SHP77 (cell line): ENCODE results near the gene NINL.
"Not testable (repeated sequence)": the region's sequence is repeated elsewhere in the genome, so short reads cannot be mapped to it uniquely, and the experiment has no call there.

Source experiments
- DNase-seq, 2 experiments: peaks; one replicate each; lab custom pipeline; 2025; lab: John Stamatoyannopoulos, UW

The NINL gene

DNA sequence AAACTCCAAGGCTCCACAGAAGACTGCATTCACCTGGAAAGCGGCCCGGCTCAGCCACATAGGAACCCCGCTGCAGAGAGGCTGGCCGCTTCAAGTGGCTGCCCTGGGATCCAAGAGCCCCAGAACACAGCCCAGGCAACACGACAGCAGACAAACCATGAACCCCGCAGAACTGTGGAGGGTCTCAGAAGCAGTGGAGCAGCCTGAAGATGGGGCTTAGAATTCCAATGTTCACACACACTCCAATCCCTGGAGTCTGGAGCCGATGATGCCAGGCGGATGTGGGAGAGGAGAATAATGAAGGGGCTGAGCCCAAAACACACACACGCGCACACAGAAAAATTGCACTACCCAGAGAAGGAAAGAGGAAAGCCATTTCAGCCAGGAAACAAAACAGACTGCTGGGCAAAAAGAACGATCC is 52.4 kb downstream of the NINL start:
- no peak for DNase-seq

DNA sequence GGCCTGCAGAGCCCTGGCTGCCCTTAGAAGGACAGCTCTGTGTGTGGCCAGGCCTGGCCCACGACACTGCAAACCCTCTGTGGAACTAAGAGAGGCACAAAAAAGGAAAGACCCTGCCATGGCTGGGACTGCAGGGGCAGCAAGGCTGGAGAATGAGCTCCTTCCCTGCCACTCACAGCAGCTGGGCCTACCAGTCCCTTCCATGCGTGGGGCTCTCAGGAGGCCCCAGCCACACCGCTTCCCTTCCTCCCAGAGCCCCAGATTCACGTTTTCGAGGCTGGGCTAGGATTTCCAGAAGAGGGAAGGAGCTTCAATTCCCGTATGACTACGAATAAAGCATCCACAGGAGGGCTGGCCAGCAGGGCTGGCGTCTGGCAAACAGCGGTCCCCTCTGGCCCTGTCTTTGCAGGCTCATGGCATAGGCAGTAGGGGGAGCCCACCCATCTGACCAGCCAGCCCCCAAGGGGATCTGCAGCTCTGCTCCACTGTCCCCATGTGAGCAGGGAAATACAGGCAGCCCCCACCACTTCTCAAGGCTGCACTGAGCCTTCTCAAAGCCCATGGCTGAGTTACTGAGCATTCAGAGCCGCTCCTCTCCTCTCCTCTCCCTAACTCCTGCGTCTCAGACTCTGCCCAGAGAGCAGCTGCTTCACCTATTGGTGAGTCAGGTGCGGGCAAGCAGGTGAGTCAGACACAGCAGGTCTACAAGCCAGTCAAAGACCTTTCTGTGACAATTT is 53.1 kb downstream of the NINL start:
- no peak for DNase-seq

DNA sequence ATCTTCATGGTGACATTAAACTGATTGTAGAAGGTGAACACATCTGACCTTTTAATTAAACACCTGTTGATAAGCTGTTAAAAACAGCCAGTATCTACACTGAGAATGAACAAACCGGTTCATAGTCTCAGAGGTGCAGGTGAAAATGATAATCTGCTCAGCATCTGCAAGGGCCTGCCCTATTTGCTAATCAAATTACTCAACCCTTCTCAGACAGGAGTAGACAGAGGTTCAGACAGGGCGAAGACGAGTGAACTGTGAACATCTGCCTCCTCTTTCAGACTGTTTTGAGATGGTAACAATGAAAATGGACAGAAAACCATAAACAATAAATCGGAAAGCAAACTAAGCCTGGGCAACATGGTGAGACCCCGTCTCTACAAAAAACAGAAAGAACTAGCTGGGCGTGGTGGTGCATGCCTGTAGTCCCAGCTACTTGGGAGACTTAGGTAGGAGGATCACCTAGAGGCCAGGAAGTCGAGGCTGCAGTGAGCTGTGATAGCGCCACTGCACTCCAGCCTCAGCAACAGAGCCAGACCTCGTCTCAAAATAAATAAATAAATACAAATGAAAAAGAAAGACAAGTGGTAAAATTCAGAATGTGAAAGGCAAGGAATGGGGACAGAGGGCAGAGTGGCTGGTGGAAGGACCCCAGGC is 55.9 kb downstream of the NINL start:
- no peak for DNase-seq

DNA sequence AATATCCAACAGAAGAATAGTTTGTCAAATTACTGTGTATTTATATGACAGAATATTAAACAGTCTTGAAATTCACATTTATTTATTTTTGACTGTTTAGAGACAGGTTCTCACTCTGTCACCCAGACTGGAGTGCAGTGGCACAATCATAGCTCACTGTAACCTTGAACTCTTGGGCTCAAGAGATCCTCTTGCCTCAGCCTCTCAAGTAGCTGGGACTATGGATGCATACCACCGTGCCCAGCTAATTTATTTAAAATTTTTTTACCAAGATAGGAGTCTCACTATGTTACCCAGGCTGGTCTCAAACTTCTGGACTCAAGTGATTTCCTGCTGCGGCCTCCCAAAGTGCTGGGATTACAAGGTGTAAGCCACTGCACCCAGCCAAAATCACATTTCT is 57.4 kb downstream of the NINL start:
- no peak for DNase-seq

DNA sequence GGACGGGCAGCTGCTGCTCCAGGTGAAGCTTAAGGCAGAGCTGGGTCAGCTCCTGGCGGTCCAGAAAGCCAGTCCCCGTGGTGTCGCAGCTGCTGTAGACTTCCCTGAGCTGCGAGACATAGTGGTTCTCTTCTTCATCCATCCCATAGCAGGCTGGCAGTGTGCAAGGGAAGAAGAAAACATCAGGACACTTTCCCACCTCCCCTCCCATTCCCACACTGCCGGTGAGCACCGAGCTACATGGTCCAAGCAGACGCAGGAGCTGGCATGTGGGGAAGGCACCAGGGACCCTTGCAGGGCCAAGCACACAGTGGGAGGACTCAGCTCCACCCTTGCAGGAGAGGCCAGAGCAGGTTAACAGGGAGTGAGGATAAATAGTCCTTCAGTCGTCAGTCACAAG is 58.9 kb downstream of the NINL start:
- DNase-seq = no peak

DNA sequence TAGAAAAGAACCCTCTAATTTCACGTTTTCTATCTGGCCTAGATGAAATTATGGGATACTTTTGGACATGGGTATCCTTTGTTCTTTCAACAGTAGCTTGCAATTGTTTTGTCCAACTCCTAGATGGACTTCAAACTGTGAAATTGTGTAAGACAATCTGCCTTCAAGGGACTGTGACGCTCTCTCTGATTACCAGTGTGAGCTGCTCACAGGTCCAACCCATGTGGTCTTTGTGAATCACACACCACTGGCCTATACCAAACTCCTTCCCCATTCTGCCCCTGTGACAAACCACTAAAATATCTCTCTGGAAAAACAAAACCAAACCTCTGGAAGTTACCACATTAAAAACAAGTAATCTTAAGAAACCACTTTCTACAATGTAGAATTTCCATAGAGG is 59.5 kb downstream of the NINL start:
- no peak for DNase-seq

DNA sequence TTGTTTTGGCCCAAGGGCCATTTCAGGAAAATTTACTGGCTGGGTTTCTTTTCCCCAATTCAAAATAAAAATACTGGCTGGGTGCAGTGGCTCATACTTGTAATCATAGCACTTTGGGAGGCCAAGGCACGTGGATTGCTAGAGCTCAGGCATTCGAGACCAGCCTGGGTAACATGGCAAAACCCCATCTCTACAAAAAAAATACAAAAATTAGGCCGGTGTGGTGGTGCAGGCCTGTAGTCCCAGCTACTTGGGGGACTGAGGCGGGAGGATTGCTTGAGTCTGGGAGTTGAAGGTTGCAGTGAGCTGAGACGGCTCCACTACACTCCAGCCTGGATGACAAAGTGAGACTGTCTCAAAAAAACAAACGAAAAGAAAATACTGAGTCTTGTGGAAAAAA is 60.0 kb downstream of the NINL start:
- DNase-seq = no peak

DNA sequence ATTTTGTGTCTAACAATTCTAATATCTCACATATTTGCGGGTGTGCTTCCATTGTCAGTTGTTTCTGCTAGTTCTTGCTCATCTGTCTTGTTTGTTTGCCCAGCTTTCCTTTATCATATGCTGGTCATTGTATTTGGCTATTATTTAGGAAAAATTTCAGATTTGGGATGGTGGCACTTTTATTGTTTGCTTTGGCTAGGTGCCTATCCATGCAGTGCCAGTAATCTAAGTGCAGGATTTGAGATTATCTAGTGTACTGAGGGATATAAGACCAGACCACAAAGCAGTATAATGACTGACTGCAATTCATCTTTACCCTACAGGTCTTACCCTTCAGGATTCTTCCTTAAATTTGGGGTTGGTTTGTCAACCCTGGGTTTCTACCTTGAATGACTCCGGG is 63.9 kb downstream of the NINL start:
- no peak for DNase-seq

DNA sequence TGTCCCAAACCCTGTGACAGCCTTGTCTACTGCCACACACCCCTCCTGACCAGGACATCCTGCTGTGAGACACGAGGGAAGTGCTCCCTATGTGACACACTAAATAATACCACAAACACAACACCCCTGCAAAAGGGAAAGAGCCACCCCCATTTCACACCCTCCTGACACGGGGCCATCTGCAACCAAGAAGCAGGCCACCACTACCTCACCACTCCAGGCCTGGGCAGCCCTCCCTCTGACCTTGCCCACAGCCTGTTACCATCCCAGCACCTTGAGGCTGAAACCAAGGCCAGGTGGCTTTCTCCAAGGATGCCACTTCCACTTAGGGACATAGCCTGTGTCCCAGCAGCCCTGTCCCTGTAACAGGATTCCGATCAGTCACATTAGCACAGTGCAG is 68.2 kb downstream of the NINL start:
- no peak for DNase-seq

DNA sequence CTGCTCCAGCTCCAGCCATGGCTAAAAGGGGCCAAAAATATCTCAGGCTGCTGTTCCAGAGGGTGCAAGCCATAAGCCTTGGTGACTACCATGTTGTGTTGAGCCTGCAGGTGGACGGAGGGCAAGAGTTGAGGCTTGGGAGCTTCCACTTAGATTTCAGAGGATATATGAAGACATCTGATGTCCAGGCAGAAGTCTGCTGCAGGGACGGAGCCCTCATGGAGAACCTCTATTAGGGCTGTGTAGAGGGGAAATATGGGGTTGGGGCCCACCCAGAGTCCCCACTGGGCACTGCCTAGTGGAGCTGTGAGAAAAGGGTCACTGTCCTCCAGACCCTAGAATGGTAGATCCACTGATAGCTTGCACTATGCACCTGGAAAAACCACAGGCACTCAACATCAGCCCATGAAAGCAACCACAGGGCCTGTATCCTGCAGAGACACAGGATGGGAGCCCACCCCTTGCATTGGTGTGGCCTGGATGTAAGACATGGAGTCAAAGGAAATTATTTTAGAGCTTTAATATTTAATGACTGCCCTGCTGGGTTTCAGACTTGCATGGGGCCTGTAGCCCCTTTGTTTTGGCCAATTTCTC is 70.5 kb downstream of the NINL start:
- no peak for DNase-seq

DNA sequence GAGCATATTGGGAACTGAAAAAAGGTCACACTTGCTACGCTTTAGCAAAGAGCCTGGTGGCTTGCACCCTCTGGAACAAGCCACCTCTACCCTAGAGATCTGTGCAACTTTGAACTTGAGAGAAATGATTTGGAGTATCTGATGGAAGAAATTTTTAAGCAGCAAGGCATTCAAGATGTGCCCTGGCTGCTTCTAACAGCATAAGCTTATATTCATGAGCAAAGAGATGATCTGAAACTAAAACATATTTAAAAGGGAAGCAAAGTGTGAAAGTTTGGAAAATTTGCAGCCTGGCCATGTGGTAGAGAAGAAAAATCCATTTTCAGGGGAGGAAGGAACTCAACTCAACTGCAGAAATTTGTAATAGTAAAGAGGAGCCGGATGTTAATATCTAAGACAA is 71.1 kb downstream of the NINL start:
- no peak for DNase-seq

DNA sequence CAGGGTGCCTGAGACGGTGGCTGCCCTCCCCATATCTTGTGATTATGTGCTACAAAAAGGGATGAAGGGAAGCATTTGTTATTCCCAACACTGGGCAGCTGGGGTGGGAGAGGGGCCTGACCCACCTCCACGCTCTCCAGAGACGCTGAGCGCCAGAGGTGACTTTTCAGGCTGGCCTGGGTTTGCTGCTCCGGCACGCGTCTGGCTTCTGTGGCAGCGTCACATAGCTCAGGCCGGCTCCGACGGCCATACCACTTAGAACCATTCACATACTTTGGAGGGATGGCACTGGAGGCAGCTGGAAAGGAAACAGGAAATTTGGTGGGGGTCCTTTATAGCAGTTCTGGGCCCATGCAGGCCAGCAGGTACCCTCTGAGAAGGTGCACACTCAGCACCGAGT is 72.6 kb downstream of the NINL start:
- no peak for DNase-seq

DNA sequence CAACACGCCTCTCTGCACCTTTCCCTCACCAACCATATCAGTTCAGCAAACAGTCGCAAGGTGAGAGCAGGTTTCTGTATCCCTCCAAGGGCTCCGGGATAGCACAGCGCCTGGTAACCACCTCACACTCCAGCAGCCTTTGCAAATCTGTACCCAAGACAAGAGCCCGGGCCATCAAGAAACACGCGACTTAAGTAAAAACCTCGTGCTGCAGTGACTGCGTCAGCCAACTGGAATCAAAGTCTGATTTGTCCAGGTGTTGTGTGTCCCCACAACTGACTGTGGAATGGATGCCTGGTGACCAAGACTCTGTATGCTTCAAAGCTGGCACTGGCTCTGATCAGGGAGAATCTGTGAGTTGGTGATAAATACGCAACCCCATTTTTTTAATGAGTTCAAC is 74.1 kb downstream of the NINL start:
- DNase-seq = no peak

DNA sequence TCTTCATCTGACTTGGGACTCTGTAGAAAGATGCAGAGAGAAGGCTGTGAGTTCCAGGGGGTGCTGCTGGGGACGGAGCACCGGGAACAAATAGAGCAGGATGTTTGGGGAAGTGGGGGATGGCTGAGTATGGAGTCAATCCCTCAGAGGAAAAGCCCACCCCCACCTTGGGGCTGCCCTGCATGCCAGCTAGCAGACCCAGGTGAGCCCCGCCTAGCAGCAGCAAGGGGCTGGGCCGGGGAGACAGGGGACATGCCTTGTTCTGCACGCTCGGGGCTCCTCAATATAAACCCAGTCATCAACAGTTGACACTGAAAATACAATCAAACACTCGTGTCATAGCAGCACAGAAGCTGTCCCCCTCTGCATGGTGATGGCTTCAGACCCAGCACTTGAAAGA is 74.6 kb downstream of the NINL start:
- DNase-seq = no peak

DNA sequence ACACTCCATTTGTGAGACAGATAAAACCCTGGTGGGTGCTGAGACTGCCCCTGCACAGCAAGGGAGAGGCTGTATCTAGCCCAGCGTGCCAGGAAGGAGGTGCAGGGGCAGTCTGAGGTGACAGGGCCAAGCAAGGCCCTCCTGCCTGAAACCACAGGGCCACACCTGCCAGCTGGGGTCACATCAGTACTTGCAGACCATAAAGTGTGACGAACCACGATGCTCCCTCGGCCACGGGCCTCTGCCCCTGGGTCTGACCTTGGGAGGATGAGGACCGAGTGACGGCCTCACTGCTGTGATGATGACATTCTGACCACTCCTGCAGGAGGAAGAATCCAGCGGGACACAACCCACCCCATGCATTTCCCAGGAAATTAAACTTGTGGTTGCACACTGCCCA is 75.1 kb downstream of the NINL start:
- no peak for DNase-seq

DNA sequence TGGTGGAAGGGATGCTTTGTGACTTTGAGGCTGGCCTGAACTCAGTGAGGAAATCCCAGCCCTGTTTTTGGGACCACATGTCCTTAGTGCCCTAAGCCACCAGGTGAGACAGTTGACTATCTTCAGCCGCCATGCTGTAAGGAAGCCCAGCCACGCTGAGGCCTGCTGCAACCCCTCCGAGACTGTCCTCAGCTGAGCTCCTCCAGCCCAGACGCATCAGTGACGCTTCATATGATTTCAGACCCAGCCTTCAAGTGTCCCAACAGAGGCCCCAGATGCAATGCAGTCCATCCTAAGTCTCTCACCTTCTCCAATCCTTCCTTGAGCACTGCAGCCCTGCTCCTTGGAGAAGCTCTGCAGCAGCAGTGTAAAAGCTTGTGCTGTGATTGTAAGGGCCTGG is 76.2 kb downstream of the NINL start:
- no peak for DNase-seq

DNA sequence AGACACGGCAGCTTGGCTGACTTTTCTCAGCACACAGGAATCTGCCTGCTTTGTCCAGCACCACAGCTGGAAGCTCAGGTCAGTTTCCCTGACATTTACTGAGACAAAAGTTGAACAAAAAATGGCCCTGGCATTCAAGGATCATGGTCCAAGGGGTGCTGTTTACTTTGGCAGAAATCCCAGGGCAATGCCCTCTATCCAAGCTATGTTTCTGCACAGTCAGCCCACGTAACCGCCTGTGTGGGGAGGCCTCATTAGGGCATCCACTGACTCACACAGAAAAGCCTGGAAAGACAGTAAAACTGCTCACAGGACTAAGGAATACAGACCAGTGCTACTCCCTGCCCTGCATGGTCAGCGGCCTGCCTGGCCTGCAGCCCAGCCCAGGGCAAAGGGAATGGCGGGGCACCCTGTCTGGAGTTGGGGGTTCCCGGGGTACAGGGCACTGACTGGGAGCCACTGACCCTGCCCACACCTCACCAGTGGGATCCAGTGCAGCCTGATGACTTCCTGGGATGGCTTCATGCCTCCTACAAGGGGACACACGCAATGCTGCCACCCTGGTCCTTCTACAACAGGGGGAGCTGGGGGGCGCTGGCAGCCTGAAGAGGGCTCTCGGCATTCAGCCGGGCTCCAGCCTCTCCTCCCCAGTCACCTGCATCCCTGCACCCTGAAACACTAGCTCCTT is 77.1 kb downstream of the NINL start:
- peak; percentile 54 to 68 for DNase-seq

DNA sequence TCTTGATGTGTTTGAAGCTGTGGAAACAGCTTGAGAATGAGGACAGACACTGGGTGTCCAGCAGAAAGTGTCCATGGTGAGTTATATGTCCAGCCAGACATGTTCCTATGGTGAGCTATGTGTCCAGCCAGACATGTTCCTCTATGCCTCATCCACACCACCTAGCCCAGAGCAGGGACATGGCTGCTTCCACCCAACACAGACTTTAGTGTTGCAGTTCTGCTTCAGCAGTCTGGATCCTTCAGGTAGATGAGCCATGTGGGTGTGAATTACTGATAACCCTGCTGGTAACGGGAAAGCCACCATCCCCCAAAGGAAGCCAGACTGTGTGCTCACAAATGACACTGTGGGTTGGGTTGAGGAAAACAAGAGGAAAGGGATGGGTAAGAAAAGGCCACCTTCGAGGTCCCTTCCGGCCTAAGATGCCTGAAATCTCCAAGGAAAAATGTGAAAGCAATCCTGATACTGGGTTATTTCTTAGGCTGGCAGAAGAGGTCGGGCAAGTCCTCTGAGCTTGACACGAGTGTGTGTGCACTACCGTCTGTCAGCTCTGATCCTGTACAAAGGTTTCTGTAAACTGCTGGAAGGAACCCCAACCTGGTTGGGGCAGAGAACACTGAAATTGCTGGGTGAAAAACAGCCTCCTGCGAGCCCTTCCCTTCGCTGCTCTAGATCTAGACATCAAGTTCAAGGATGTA is 77.8 kb downstream of the NINL start:
- DNase-seq = no peak

DNA sequence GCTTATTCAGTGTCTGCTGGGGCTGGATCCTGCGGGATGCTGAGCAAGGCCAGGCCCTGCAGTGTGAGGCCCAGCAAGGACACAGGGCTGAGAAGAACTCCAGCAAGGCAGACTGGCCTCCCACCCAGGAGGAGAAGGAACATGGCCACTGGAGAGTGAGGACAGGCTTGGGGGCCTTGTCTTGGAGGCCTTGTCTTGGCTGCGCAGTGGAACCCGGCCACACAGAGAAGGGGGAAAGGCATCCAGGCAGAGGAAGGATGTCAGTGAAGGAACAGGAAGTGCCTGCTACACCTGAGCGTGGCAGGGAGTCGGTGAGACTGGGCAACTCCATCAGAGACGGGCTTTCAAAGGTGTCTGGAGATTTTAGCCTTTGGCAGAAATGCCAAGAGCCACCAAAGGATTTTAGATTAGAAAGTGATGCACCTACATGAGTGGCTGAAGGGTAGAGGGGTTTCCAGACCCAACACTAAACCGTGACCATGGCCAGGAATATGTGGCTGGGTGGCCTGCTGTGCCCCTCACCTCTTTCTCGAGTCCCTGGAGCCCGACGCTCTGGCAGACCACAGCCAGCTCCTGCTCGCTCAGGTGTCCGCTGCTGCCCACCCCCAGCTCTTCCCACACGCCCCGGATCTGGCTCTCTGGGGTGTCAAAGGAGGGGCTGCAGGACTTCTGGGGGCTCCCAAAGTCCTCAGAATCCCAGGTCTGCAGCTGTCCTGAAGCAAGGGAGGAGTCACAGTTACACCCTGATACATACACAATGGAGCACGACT is 80.8 kb downstream of the NINL start:
- DNase-seq = no peak

DNA sequence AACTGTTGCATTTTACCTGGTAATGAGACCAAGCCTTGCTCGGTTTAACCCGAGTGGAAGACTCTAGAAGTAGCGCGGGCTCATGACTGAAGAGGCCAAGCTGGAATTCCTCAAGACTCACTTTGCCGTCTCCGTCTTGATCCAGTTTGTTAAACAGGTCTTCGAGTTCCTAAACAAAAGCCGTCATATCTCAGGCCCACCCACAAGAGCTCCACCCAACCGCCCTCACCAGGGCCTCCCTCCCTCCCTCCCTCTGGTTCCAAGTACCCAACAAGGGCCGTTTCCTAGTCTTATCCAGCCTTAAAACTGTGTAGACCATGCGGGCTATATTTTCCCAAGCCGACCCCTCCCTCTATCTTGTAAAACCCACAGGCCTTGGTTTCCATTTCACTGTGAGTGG is 81.4 kb downstream of the NINL start:
- no peak for DNase-seq

DNA sequence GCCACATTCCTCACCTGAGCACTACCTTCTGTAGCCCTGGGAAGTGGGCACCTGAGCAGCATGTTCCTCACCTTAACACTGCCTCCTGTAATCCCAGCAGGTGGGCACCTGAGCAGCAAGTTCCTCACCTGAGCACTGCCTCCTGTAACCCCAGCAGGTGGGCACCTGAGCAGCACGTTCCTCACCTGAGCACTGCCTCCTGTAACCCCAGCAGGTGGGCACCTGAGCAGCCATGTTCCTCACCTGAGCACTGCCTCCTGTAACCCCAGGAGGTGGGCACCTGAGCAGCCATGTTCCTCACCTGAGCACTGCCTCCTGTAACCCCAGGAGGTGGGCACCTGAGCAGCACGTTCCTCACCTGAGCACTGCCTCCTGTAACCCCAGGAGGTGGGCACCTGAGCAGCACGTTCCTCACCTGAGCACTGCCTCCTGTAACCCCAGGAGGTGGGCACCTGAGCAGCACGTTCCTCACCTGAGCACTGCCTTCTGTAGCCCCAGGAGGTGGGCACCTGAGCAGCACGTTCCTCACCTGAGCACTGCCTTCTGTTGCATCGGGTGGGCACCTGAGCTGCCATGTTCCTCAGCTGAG is 82.2 kb downstream of the NINL start:
- DNase-seq = not testable (repeated sequence)
